Measurements from ENCODE around the gene MAMLD1.

MAMLD1 gene, protein sequence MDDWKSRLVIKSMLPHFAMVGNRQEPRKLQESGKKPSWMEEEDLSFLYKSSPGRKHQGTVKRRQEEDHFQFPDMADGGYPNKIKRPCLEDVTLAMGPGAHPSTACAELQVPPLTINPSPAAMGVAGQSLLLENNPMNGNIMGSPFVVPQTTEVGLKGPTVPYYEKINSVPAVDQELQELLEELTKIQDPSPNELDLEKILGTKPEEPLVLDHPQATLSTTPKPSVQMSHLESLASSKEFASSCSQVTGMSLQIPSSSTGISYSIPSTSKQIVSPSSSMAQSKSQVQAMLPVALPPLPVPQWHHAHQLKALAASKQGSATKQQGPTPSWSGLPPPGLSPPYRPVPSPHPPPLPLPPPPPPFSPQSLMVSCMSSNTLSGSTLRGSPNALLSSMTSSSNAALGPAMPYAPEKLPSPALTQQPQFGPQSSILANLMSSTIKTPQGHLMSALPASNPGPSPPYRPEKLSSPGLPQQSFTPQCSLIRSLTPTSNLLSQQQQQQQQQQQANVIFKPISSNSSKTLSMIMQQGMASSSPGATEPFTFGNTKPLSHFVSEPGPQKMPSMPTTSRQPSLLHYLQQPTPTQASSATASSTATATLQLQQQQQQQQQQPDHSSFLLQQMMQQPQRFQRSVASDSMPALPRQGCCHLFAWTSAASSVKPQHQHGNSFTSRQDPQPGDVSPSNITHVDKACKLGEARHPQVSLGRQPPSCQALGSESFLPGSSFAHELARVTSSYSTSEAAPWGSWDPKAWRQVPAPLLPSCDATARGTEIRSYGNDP

DNA sequence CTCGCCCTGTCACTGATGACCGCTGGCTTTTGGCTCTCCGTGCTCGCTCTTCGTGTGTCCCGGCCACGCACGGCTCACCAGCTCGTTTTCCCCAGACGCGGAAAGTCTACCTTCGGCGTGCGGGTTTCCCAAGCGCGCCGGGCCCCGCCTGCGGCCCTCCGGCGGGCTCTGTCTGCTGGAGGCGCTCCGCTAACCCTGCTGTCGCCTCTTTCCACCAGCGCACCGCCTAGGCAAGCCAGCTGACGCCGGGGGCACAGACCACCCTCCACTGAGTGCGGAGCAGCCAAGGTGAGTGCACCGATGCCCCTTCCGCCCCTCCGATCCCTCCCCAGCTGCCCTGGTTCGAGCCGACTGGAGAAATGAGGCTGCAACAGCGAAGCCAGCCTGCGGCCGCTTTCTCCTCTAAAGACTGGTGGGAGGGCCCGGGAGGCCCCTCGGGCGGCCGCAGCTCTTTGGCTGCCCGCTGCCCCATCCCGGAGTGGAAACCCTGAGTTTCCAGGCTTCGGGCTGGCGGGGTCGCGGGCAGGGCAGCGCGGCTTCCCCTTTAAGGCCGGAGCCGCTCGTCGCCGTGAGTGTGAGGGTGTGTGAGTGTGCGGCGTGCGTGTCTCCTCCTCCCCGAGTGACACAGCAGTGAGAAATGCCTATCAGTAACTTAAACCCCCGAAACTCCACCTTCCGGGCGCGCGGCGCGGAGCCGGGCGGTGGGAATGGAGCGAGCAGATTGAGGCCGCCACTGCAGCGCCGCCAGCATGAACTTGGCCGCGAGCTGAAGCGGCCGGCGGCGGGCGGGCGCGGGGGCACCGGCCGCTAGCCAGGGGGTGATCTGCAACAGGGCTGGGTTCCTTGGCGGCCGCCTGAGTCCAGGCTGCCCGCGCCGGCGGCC, at the start of gene MAMLD1:
Gene MAMLD1, plus strand, starts transcription at position 719 of the 883 bp plus-strand sequence. CDS start 82,200 bp downstream, outside the sequence.
- in situ Hi-C loops (cut with HindIII; ENCODE audit: low sequenced_read_pairs): no loop called here
- peak; percentile 83 for DNase-seq (ENCODE audit: low read depth, low spot score)
- TF ChIP-seq, protein P1, sequence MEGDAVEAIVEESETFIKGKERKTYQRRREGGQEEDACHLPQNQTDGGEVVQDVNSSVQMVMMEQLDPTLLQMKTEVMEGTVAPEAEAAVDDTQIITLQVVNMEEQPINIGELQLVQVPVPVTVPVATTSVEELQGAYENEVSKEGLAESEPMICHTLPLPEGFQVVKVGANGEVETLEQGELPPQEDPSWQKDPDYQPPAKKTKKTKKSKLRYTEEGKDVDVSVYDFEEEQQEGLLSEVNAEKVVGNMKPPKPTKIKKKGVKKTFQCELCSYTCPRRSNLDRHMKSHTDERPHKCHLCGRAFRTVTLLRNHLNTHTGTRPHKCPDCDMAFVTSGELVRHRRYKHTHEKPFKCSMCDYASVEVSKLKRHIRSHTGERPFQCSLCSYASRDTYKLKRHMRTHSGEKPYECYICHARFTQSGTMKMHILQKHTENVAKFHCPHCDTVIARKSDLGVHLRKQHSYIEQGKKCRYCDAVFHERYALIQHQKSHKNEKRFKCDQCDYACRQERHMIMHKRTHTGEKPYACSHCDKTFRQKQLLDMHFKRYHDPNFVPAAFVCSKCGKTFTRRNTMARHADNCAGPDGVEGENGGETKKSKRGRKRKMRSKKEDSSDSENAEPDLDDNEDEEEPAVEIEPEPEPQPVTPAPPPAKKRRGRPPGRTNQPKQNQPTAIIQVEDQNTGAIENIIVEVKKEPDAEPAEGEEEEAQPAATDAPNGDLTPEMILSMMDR (IDR thresholded peaks at IDR 0.05; ENCODE audit: low read depth, low read length): no peak
- peak within 1 kb of the TSS; percentile 59 for H3K4me3 ChIP-seq (ENCODE audit: low read depth, low read length)

DNA sequence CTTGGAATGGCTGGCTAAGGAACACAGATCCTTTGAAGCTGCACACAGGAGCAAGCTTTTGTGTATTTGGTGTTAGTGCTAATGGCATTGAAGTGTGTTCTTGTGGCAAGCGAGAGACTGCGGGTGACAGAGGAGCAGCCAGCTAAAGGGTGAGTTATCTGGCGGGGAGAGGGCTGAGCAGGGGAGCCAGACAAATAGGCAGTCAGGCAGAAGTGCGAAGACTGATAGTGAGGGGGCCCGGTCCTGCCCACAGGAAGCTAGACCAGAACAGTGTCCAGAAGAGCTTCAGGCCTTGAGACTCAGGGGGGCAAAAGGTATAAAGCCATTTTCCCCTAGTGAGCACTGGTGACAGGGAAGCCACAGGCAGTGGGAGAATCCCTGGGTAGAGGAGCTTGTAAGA, 49.6 kb upstream of the MAMLD1 start:
- TF ChIP-seq, protein P1 (IDR thresholded peaks at IDR 0.05; ENCODE audit: low read depth, low read length): no peak
- H3K4me3 ChIP-seq (ENCODE audit: low read depth, low read length): no peak overlapping the region
- in situ Hi-C loops (cut with HindIII; ENCODE audit: low sequenced_read_pairs): no loop called here

DNA sequence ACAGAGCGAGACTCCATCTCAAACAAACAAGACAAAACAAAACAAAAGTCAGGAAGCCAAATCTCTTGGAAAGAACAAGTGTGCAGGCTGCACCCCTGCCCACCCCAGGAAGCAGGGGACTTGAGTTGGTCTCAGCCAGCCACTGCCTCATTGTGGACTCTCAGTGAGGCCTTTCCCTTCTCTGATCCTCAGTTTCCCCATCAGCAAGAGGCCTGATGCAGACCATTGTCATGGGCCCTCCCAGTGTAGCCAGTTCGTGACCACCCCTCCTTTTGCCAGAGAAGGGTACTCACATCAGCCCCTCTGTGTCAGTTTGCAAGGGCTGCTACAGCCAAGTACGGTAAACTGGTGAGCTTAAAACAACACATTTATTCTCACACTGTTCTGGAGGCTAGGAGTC, 48.9 kb upstream of the MAMLD1 start:
- no peak for DNase-seq (ENCODE audit: low read depth, low spot score)

More for the DNA sequence above, 49.6 kb upstream of the MAMLD1 start:
- no peak for DNase-seq (ENCODE audit: low read depth, low spot score)

DNA sequence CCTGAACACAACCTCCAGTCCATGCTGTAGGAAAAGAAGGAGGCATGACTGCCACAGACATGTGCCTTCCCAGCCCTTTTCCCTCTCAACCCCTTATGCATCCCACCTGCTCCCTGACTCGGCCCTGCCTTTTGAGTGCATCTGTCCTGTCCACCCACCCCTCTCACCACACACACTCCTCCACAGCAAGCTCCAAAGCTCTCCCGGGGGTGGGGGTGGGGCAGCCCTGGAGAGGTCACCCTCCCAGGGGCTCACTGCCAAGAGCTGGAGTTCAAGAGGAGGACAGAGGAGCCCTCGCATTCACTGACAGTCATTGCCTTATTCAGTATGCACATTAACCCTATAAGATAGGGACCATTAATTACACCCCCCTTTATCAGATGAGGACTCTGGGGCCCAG, 46.6 kb upstream of the MAMLD1 start:
- no peak overlapping the region for H3K4me3 ChIP-seq (ENCODE audit: low read depth, low read length)
- TF ChIP-seq, protein P1 (IDR thresholded peaks at IDR 0.05; ENCODE audit: low read depth, low read length): no peak
- in situ Hi-C loops (cut with HindIII; ENCODE audit: low sequenced_read_pairs): no loop called here
- DNase-seq (ENCODE audit: low read depth, low spot score): no peak

More for the DNA sequence above, 48.9 kb upstream of the MAMLD1 start:
- in situ Hi-C loops (cut with HindIII; ENCODE audit: low sequenced_read_pairs): no loop called here
- no peak overlapping the region for H3K4me3 ChIP-seq (ENCODE audit: low read depth, low read length)
- TF ChIP-seq, protein P1 (IDR thresholded peaks at IDR 0.05; ENCODE audit: low read depth, low read length): no peak

DNA sequence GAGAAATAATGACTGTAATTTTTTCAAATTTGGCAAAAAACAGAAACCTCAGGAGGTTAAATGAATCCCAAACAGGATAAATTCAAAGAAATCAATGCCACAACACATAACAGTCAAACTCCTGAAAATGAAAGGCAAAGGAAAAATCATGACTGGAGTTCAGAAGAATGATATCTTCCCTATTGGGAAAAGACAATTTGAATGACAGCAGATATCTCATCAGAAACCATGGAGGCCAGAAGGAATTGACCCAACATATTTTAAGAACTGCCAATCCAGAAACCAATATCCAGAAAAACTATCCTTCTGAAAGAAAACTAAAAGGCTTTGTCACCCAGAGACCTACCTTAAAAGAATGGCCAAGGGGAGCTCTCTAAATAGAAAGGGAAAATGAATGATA, 40.1 kb upstream of the MAMLD1 start:
- no peak overlapping the region for H3K4me3 ChIP-seq (ENCODE audit: low read depth, low read length)
- TF ChIP-seq, protein P1 (IDR thresholded peaks at IDR 0.05; ENCODE audit: low read depth, low read length): no peak
- no peak for DNase-seq (ENCODE audit: low read depth, low spot score)
- in situ Hi-C loops (cut with HindIII; ENCODE audit: low sequenced_read_pairs): no loop called here
